Mucosa of rectum (tissue), 2 donors: ENCODE measurements around the gene SLC7A11.
A peak's percentile ranks its signal among the peaks of the same experiment; 100 is the strongest.
"Not testable (repeated sequence)": the region's sequence is repeated elsewhere in the genome, so short reads cannot be mapped to it uniquely, and the experiment has no call there.

Experiments
- H3K27ac ChIP-seq, 2 donors: one replicate each; pipeline ENCODE4 v1.7.0; 2013; ENCODE audit warnings: inconsistent platforms in 2 of 2, low read depth in 2 of 2, low read length in 2 of 2
- H3K27me3 ChIP-seq, 2 donors: one replicate each; pipeline ENCODE4 v1.7.0; 2013; ENCODE audit warnings: low read length in 2 of 2; ENCODE audit not compliant: control insufficient read depth in 2 of 2, insufficient read depth in 2 of 2
- H3K36me3 ChIP-seq, 2 donors: one replicate each; pipeline ENCODE4 v1.7.0; 2013; ENCODE audit warnings: low read length in 2 of 2; ENCODE audit not compliant: control insufficient read depth in 2 of 2, insufficient read depth in 2 of 2
- H3K4me1 ChIP-seq, 2 donors: one replicate each; pipeline ENCODE4 v1.7.0; 2013; ENCODE audit warnings: low read length in 2 of 2, mild to moderate bottlenecking in 1 of 2; ENCODE audit not compliant: control insufficient read depth in 2 of 2, insufficient read depth in 2 of 2
- H3K4me3 ChIP-seq, 2 donors: one replicate each; pipeline ENCODE4 v1.7.0; 2013; ENCODE audit warnings: low read length in 2 of 2
- H3K9ac ChIP-seq, 2 donors: one replicate each; pipeline ENCODE4 v1.7.0; 2013; ENCODE audit warnings: low read length in 2 of 2, low read depth in 1 of 2, mild to moderate bottlenecking in 1 of 2
- H3K9me3 ChIP-seq, 2 donors: one replicate each; pipeline ENCODE4 v1.7.0; 2013; ENCODE audit warnings: low read length in 2 of 2; ENCODE audit not compliant: control insufficient read depth in 2 of 2
- donor health status: healthy.
- donor health status: Normal muscosa, but diverticular disease.

The SLC7A11 gene

DNA sequence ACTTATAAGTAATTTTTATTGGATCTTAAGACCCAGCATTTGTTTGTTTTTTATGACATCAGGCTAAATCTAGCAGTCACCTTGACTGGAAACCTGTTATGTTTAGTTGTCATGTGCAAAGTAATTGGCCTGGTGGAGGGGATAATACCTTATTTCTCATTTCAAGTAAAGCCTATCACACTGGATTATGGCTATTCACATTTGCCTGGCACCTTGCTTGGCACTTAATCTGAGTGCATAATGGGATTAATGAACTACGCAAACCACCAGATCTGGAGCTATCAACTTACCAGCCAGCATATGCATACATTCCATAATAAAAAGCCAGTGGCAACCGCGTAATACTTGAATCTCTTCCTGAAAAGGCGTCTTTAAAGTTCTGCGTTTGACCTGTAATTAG is 23.2 kb downstream of the SLC7A11 start:
- Histone ChIP-seq H3K27ac (no peak overlapping the region), H3K36me3 (peaks cover 0 to 2% of the 10 kb centered on the region in 2 donors), H3K27me3 (no peaks in the 10 kb centered on the region), H3K9me3 (no peaks in the 10 kb centered on the region), H3K4me3 (no peak overlapping the region), H3K4me1 (peaks cover 0 to 6% of the 10 kb centered on the region in 2 donors), H3K9ac (no peak overlapping the region)

DNA sequence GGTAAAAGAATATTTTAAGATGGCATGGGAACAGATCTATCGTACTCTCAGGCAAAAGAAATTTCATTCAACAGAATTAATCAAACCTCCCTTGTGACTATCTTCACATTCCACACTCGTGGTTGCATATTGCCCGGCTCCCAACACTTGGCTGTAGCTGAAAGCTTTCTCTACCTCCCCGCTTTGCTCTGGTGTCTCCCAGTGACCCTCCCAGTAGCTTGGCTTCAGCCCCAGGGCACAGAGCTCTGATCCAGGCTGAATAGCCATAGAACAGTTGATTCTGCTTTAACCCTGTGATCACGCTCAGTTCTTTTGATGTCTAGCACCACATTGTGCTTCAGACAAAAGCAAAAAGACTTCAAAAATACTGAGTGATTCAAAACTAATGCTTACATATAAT is 24.6 kb downstream of the SLC7A11 start:
- Histone ChIP-seq H3K4me3 (no peak overlapping the region), H3K9ac (no peak overlapping the region), H3K36me3 (peaks cover 0 to 2% of the 10 kb centered on the region in 2 donors), H3K27ac (no peak overlapping the region), H3K9me3 (no peaks in the 10 kb centered on the region), H3K27me3 (no peaks in the 10 kb centered on the region), H3K4me1 (peaks cover 0 to 6% of the 10 kb centered on the region in 2 donors)

- no peak overlapping the region for H3K27ac ChIP-seq
- no peaks in the 10 kb centered on the region for H3K9me3 ChIP-seq
- no peaks in the 10 kb centered on the region for H3K4me1 ChIP-seq
- H3K9ac ChIP-seq = no peak overlapping the region
- H3K4me3 ChIP-seq = no peak overlapping the region
- H3K27me3 ChIP-seq = no peaks in the 10 kb centered on the region
- peaks cover 0 to 2% of the 10 kb centered on the region in 2 donors for H3K36me3 ChIP-seq
Observed at GRCh38 chr4:138216272-138216867, 25.8 kb downstream of the SLC7A11 start.

GRCh38 chr4:138210576-138210975 is 31.6 kb downstream of the SLC7A11 start:
- H3K4me3 ChIP-seq, H3K9ac ChIP-seq, H3K9me3 ChIP-seq, H3K27me3 ChIP-seq, H3K36me3 ChIP-seq, H3K4me1 ChIP-seq, H3K27ac ChIP-seq: not testable (repeated sequence)

DNA sequence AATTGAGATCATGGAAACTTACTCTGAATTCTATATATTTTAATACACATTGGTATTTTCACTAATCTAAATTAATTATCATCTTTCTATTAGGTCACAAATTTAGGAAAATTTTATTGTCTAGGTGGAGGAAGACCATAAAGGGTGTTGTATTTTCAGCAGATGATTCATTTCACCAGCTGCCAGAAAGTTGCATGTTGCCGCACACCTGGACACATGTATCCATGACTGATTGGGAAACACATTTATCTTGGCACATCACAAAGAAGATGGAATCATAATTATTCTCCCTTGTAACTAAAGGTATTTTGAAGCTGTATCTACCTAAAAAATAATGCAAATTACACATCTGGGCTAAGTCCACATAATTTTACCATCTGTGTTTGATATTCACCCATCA is 33.1 kb downstream of the SLC7A11 start:
- H3K27ac ChIP-seq = no peak overlapping the region
- no peaks in the 10 kb centered on the region for H3K36me3 ChIP-seq
- H3K4me1 ChIP-seq = peaks cover 0 to 4% of the 10 kb centered on the region in 2 donors
- no peaks in the 10 kb centered on the region for H3K27me3 ChIP-seq
- H3K9me3 ChIP-seq = no peaks in the 10 kb centered on the region
- H3K4me3 ChIP-seq = no peak overlapping the region
- no peak overlapping the region for H3K9ac ChIP-seq

DNA sequence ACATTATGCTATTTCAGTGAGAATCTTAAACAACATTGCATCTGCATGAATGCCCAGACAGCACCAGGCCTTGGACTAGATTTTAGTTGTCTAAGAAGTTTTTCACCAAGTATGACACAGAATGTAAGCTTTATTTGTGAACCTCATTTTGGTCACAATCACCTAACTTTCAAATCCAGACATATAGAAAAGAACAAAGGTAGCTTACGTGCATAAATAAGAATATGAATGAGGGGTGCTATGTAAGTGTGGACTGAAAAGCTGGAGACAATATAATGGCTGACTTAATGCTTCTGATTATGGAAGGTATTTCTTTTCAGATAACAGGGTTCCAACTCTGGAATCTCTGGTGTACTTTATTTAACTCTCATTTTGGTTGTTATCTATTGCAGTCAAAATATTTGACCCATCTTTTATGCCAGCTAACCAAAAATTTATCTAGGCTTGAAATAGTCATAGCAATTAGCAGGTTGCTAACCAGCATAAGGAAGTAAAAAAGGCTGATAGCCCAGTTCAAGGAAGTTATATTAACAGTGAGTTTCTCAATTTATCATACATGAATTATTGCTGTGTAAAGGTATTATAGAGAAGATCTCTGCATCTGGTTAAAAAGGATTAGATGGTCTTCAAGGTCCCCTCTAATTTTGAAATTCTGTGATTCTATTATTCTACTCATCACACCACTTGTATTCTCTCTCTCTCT is 36.5 kb downstream of the SLC7A11 start:
- H3K36me3 ChIP-seq = no peaks in the 10 kb centered on the region
- no peak overlapping the region for H3K4me3 ChIP-seq
- H3K9ac ChIP-seq = no peak overlapping the region
- no peaks in the 10 kb centered on the region for H3K27me3 ChIP-seq
- peaks cover 0 to 4% of the 10 kb centered on the region in 2 donors for H3K4me1 ChIP-seq
- peak overlapping the region in 1 of 2 donors; percentile 44 for H3K27ac ChIP-seq
- H3K9me3 ChIP-seq = no peaks in the 10 kb centered on the region

DNA sequence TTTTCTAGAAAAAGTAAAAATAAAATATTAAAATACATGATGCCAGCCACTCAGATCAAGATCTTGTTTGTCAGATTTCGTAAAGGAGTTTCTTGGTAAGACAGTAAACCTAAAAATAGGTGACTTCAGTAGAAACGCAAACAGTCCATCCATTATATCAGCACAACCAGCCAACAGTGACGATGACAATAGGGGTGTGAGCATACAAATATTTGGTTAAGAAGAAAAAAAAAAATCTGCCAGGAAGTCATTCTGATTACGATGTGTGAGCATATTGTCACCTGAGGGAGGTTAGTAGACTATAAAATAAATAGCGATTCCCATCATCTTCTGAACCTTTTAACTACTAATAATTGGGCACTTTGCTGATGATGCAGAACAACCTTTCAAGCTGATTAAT is 37.6 kb downstream of the SLC7A11 start:
- Histone ChIP-seq H3K4me1 (peaks cover 2 to 12% of the 10 kb centered on the region in 2 donors), H3K9ac (no peak overlapping the region), H3K27me3 (no peaks in the 10 kb centered on the region), H3K4me3 (no peak overlapping the region), H3K36me3 (no peaks in the 10 kb centered on the region), H3K9me3 (no peaks in the 10 kb centered on the region), H3K27ac (peak overlapping the region in 1 of 2 donors; percentile 61)

DNA sequence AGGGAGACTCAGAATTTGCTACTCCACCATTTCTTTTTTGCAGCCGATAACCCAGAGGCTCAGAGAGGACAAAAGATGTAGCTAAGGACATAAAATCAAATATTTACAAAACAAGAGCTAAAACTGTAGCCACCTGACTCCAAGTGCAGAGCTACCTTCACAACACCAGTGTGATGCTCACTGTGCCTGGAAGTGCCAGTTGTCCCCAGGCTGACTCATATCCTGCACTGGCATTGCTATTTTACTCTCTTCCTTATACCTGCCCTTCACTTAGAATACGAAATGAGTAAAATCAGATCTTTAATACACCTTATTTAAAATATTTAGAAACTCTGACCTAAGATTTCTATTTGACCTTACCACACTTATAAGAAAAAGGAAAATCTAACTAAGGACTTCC is 39.5 kb downstream of the SLC7A11 start:
- H3K36me3 ChIP-seq = no peaks in the 10 kb centered on the region
- H3K4me1 ChIP-seq = peaks cover 2 to 17% of the 10 kb centered on the region in 2 donors
- no peaks in the 10 kb centered on the region for H3K9me3 ChIP-seq
- no peak overlapping the region for H3K27ac ChIP-seq
- H3K9ac ChIP-seq = no peak overlapping the region
- H3K27me3 ChIP-seq = no peaks in the 10 kb centered on the region
- H3K4me3 ChIP-seq = no peak overlapping the region

GRCh38 chr4:138200236-138200590 is 41.9 kb downstream of the SLC7A11 start:
- Histone ChIP-seq H3K27ac (peak overlapping the region; percentile 76 to 77), H3K27me3 (no peaks in the 10 kb centered on the region), H3K4me3 (peak overlapping the region in 1 of 2 donors; percentile 49), H3K4me1 (peaks cover 2 to 13% of the 10 kb centered on the region in 2 donors), H3K36me3 (no peaks in the 10 kb centered on the region), H3K9me3 (no peaks in the 10 kb centered on the region), H3K9ac (peak overlapping the region in 1 of 2 donors; percentile 31)

GRCh38 chr4:138199568-138200235 is 42.4 kb downstream of the SLC7A11 start:
- peak overlapping the region in 1 of 2 donors; percentile 31 for H3K9ac ChIP-seq
- H3K4me1 ChIP-seq = peaks cover 2 to 13% of the 10 kb centered on the region in 2 donors
- H3K4me3 ChIP-seq = peak overlapping the region; percentile 49 to 51
- peak overlapping the region; percentile 76 to 77 for H3K27ac ChIP-seq
- H3K9me3 ChIP-seq = no peaks in the 10 kb centered on the region
- H3K36me3 ChIP-seq = no peaks in the 10 kb centered on the region
- H3K27me3 ChIP-seq = no peaks in the 10 kb centered on the region
